ENCODE measurements around the gene TRIM26.
"Not testable (repeated sequence)": the region's sequence is repeated elsewhere in the genome, so short reads cannot be mapped to it uniquely, and the experiment has no call there.

The TRIM26 gene

DNA sequence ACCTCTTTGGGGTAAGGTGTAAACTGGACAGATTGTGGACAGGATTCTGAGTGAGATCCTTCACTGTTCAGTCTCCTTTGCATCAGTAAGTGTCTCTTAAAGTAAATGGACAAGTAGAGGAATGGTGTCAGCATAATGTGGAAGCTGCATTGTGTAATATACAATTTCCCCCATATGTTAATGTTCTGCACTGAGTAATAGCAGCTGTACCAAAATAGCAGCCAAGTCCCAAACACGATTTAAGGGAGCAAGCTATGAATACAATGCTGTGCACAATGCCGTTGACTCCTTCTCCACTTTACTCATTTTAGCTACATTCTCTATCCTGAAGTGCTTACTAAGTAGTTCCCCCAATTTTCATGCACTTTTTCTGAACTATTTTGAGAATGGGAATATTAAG lies 21.1 kb upstream of the TRIM26 start:
- DNase-seq (ENCODE audit: low spot score): no peak
- TF ChIP-seq, protein P1, sequence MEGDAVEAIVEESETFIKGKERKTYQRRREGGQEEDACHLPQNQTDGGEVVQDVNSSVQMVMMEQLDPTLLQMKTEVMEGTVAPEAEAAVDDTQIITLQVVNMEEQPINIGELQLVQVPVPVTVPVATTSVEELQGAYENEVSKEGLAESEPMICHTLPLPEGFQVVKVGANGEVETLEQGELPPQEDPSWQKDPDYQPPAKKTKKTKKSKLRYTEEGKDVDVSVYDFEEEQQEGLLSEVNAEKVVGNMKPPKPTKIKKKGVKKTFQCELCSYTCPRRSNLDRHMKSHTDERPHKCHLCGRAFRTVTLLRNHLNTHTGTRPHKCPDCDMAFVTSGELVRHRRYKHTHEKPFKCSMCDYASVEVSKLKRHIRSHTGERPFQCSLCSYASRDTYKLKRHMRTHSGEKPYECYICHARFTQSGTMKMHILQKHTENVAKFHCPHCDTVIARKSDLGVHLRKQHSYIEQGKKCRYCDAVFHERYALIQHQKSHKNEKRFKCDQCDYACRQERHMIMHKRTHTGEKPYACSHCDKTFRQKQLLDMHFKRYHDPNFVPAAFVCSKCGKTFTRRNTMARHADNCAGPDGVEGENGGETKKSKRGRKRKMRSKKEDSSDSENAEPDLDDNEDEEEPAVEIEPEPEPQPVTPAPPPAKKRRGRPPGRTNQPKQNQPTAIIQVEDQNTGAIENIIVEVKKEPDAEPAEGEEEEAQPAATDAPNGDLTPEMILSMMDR (IDR thresholded peaks at IDR 0.05; ENCODE audit: extremely low read depth, missing control alignments): no peak

DNA sequence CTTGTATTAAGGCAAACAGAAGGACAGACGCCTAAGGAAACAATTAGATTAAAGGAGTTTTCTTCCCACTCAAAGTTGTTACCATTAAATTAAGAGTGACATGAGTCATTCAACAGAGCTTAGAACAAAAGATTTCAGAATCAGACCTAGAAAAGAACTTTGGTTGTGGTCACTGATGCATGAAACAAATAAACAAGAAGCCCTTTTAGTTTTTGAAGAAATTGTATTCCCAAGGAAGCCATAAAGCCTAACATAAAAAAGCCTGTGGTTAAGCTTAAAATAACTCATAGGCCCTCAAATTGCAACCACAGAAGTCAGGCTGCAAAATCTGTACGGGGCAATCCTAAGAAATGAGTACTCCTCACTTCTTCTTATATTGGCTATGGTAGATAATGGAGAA lies 17.9 kb upstream of the TRIM26 start:
- TF ChIP-seq, protein P1 (IDR thresholded peaks at IDR 0.05; ENCODE audit: extremely low read depth, missing control alignments): no peak
- DNase-seq (ENCODE audit: low spot score): no peak

DNA sequence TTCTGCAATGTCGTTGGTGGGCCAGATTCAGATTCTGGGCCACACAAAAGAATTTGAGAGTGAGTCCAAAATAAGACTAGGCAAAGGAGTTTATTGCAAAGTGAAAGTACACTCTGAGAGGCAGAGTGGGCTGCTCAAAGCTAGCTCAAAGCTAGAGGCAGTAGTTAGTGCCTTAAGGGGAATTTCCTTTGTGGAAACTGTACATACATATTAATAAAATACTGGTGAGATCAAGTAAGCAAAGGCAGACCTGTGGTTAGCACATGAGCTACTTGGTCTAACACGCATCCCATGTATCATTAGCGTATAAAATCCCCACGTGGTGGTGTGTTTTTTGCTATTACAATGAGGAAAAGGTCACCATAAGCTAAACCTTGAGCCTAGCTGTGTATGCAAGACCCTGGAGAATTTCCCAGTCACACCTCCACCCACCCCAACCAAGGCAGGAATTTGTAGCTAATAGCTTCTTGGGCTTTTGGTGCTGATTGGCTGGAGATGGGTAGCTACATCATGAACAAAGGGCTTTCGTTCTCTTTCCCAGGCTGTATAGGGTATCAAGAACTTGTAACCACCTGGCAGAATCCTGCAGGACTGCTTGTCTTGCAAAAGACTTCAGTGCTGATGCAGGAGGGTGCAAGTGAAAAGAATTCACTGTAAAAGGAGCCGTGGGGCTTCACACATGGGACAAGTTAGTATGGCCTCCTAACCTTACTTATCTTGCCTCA lies 14.7 kb upstream of the TRIM26 start:
- peak; percentile 46 for DNase-seq (ENCODE audit: low spot score)
- TF ChIP-seq, protein P1 (IDR thresholded peaks at IDR 0.05; ENCODE audit: extremely low read depth, missing control alignments): no peak

DNA sequence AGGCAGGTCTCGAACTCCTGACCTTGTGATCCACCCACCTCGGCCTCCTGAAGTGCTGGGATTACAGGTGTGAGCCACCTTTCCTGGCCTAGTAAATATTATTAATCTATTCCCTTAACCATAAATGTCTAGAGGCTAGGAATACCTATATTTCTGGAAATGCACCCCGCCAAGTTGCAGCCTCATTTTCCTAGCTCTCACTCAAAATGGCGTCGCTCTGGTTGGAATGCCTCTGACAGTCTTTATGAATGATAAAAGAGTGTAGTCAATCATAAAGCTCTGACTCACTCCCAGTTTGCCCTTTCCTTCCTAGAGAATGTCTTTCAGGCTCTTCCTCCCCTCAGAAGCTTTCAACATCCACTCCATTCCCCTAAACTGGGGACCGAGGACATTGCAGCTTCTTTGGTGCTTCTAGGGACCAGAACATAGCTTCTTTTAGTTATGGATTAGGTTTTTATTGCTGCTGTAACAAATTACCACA lies 14.1 kb upstream of the TRIM26 start:
- no peak for DNase-seq (ENCODE audit: low spot score)
- TF ChIP-seq, protein P1 (IDR thresholded peaks at IDR 0.05; ENCODE audit: extremely low read depth, missing control alignments): no peak

DNA sequence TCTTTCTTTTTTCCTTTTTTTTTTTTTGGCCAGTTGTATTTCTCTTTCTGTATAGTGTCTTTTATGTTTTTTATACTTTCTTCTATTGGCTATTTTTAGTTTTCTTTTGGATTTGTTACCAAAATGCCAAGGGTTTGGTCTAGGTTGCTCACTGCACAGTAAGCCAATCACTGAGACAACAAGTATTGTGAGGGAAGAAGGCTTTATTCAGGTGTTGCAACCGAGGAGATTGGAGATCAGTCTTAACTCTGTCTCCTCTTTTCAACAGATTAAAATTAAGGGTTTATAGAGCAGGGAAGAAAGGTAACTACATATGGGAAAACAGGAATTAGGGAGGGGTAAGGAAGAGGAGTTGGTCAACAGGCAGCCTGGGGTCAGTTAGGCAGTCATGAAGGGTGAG lies 10.1 kb upstream of the TRIM26 start:
- DNase-seq (ENCODE audit: low spot score): no peak
- TF ChIP-seq, protein P1 (IDR thresholded peaks at IDR 0.05; ENCODE audit: extremely low read depth, missing control alignments): no peak

DNA sequence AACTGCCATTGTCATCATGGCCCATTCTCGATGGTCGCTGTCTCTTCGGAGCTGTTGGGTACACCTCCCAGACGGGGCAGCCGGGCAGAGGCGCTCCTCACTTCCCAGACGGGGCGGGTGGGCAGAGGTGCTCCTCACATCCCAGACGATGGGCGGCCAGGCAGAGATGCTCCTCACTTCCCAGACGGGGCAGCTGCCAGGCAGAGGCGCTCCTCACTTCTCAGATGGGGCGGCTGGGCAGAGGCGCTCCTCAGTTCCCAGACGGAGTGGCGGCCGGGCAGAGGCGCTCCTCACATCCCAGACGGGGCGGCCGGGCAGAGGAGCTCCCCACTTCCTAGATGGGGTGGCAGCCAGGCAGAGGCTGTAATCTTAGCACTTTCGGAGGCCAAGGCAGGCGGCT lies 8.8 kb upstream of the TRIM26 start:
- DNase-seq (ENCODE audit: low spot score): not testable (repeated sequence)

DNA sequence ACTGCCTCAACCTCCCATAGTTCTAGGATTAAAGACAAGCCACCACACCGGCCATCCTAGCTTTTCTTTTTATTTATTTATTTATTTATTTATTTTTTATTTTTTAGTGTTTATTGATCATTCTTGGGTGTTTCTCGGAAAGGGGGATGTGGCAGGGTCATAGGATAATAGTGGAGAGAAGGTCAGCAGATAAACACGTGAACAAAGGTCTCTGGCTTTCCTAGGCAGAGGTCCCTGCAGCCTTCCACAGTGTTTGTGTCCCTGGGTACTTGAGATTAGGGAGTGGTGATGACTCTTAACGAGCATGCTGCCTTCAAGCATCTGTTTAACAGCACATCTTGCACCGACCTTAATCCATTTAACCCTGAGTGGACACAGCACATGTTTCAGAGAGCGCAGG lies 8.2 kb upstream of the TRIM26 start:
- DNase-seq (ENCODE audit: low spot score): not testable (repeated sequence)

DNA sequence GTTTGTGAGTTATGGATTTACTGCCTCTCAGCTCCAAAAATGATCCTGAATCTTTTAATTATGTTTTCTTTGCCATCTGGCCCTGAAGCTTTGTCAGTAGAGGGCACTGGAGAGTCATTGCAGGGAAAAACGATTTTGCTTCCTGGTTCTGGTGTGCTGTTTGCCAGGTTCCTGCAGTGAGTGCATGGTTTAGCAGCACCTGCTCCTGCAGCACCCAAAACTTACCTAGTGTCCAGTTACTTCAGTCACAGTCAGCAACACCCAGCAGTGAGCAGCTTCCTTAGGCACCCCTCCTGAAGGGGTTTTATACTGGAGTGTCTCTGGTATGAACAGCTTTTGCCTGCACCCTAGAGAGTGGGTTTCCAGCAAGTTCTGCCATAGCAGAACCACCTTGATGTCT lies 6.0 kb upstream of the TRIM26 start:
- TF ChIP-seq, protein P1 (IDR thresholded peaks at IDR 0.05; ENCODE audit: extremely low read depth, missing control alignments): peak; percentile 79
- peak; percentile 75 for DNase-seq (ENCODE audit: low spot score)

Measured in GM20000 (cell line).